Natural killer cell treated with Interleukin-12 subunit alpha and Interleukin-12 subunit beta and Interleukin-15 and Interleukin-18, amount 100 ng/mL, for 72 hours (primary cell): ENCODE data around the gene RGS3. TPM values are rescaled to one million over a fixed set of nuclear protein-coding genes. Genes with fewer than 3 reads are reported as not detected.
A peak's percentile ranks its signal among the peaks of the same experiment; 100 is the strongest.

Source experiments
- ATAC-seq, 2 donors: fragments of 150-1000 bp; cut with Tn5 transposase in 1 of 2; sonication (Bioruptor Pico), chemical (Tn5 transposase) in 1 of 2; 2 replicates each; pipeline ENCODE4 v1.10.0; 2021
- DNase-seq: peaks from one replicate; pipeline ENCODE4 v3.0.0; 2022; ENCODE audit warnings: low spot score
- H3K27ac Mint-ChIP-seq, 2 donors: 1 replicate in 1 of 2; 2 replicates in 1 of 2; pipeline ENCODE4 v1.8.0; 2022; ENCODE audit warnings: mixed read lengths in 2 of 2, mild to moderate bottlenecking in 1 of 2, moderate library complexity in 1 of 2
- H3K27me3 Mint-ChIP-seq, 2 donors: 1 replicate in 1 of 2; 2 replicates in 1 of 2; pipeline ENCODE4 v1.8.0; 2022; ENCODE audit warnings: mixed read lengths in 2 of 2
- H3K36me3 Mint-ChIP-seq: one replicate; pipeline ENCODE4 v1.8.0; 2022; ENCODE audit warnings: mixed read lengths
- H3K4me1 Mint-ChIP-seq, 2 donors: 1 replicate in 1 of 2; 2 replicates in 1 of 2; pipeline ENCODE4 v1.8.0; 2022; ENCODE audit warnings: low read depth in 2 of 2, mixed read lengths in 2 of 2, mild to moderate bottlenecking in 1 of 2
- H3K4me3 Mint-ChIP-seq: one replicate; pipeline ENCODE4 v1.8.0; 2022; ENCODE audit warnings: mixed read lengths
- H3K9me3 Mint-ChIP-seq: 2 replicates; pipeline ENCODE4 v1.8.0; 2022; ENCODE audit warnings: mixed read lengths
- total RNA-seq, 2 donors: library from RNA; stranded (reverse); gene quantifications; one replicate each; pipeline ENCODE4 v1.2.3, GENCODE V29; 2022

Gene RGS3
- total RNA-seq, 2 donors from 2014 or later: 71.7 to 144 TPM

GRCh38 chr9:113528088-113528487, 64.6 kb downstream of the RGS3 start:
- H3K4me3 Mint-ChIP-seq: no peak overlapping the region
- ATAC-seq: no peak
- H3K27me3 Mint-ChIP-seq: no peaks in the 10 kb centered on the region
- H3K27ac Mint-ChIP-seq: peak overlapping the region; percentile 75 to 81
- no peaks in the 10 kb centered on the region for H3K9me3 Mint-ChIP-seq
- peaks cover 12% of the 10 kb centered on the region for H3K36me3 Mint-ChIP-seq
- H3K4me1 Mint-ChIP-seq: peaks cover 66 to 89% of the 10 kb centered on the region in 2 donors
- DNase-seq: no peak

- H3K4me3 Mint-ChIP-seq: no peak overlapping the region
- peak overlapping the region; percentile 75 to 81 for H3K27ac Mint-ChIP-seq
- DNase-seq (no peak), ATAC-seq (no peak)
- no peaks in the 10 kb centered on the region for H3K9me3 Mint-ChIP-seq
- H3K36me3 Mint-ChIP-seq: peaks cover 12% of the 10 kb centered on the region
- H3K27me3 Mint-ChIP-seq: no peaks in the 10 kb centered on the region
- peaks cover 59 to 83% of the 10 kb centered on the region in 2 donors for H3K4me1 Mint-ChIP-seq
These were observed 65.3 kb downstream of the RGS3 start for GRCh38 chr9:113528811-113529210.

DNA sequence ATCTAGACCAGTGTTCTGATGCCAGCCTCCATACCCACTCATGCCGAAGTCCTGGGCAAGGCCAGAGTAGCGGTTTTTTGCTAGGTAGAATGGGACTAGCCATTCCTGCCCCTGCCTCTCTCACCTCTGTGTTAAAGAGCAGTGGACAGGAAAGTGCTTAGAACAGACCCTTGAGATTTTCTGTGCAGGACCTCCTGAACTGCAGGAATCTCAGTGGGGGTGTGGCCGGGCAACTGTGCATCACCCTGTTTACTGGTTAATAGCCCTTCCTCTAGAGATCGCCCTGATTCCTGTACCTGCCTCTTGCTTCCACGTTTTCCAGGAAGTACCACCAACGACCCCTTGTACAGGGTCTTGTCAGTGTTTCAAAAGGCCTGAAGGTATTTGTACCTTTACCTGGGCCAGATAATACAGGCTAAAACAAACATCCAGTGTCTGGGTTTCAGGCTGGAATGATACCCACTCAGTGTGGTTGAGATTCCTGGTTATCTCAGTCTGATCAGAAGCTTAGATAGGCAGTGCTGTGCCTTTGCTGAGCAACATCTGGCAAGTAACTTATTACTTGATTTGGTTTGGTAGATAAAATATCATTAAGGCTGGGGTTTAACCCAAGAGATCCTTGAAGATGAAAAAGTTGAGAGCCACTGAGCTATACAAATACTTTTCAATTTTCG, 65.9 kb downstream of the RGS3 start:
- H3K36me3 Mint-ChIP-seq: peaks cover 12% of the 10 kb centered on the region
- no peak for ATAC-seq
- DNase-seq: no peak
- no peak overlapping the region for H3K4me3 Mint-ChIP-seq
- peak overlapping the region; percentile 56 to 81 for H3K27ac Mint-ChIP-seq
- H3K27me3 Mint-ChIP-seq: no peaks in the 10 kb centered on the region
- H3K4me1 Mint-ChIP-seq: peaks cover 52 to 81% of the 10 kb centered on the region in 2 donors
- no peaks in the 10 kb centered on the region for H3K9me3 Mint-ChIP-seq

GRCh38 chr9:113530022-113530635, 66.6 kb downstream of the RGS3 start:
- Mint-ChIP-seq H3K27ac (peak overlapping the region; percentile 56 to 81), H3K27me3 (no peaks in the 10 kb centered on the region)
- no peak for ATAC-seq

DNA sequence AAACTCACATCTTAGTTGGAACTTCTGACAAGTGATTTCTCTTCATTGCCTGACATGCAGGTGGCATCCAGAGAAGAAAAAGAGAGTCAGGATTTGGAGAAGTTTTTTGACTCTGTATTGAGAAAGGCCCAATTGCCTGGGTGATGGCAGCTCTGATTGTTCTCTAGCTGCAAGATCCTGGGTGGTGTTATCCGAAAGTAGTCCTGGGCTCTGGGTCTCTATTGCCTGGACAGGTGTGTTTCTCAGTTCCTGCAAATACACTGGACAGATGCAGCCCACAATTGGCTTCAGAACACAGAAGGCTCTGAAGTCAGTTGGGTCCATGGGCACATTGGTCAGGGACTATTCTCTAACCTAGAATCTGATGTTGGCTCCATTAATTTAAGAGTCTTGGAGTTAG, 67.4 kb downstream of the RGS3 start:
- H3K27ac Mint-ChIP-seq: peak overlapping the region; percentile 56 to 81
- ATAC-seq (no peak), DNase-seq (no peak)
- H3K4me3 Mint-ChIP-seq: no peak overlapping the region
- H3K9me3 Mint-ChIP-seq: no peaks in the 10 kb centered on the region
- H3K4me1 Mint-ChIP-seq: peaks cover 44 to 74% of the 10 kb centered on the region in 2 donors
- H3K36me3 Mint-ChIP-seq: peaks cover 12% of the 10 kb centered on the region
- no peaks in the 10 kb centered on the region for H3K27me3 Mint-ChIP-seq

More at GRCh38 chr9:113530022-113530635, 66.6 kb downstream of the RGS3 start:
- Mint-ChIP-seq H3K36me3 (peaks cover 12% of the 10 kb centered on the region), H3K9me3 (no peaks in the 10 kb centered on the region), H3K4me1 (peaks cover 46 to 74% of the 10 kb centered on the region in 2 donors), H3K4me3 (no peak overlapping the region)
- DNase-seq: no peak

DNA sequence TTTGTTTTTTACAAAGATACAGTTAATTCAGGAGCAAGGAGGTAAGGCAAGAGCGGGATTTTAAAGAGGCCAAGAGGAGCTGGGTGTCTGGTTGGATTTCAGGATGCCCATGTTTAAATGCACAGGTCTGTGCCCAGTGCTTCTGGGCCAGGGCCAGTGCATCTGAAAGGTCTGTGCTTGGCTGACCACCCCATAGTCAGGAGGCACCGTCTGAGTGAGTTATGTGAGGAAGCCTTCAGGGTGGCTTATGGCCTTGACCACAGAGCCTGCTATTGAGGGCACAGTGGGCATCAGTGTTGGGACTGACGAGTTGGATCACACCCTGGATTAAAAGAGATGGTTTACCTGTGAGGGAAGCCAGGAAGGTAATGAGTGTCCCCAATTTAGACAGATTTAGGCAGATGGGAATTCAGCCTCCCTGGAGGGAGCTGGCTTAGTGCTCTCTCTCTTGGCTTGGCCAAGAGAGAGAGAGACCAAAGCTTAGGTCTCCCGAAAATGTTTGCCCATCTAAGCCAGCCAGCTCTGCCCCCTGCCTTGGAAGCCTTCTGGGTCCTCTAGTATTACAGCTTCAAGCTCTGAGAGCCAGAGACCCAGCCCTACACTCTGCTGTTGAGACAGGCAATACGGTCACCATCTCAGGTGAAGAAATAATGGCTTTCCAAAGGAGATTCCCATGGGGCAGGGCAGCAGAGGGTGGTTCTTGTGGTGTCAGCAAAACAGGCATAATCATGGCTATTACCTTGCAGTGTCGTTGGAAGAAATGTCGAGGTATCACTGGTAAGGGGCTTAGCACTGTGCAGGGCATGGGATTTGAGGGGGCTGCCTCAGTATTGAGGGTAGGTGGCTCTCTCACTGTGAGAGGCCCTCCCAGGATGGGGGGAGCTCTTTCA, 68.6 kb downstream of the RGS3 start:
- DNase-seq (no peak), ATAC-seq (no peak)
- H3K9me3 Mint-ChIP-seq: no peaks in the 10 kb centered on the region
- peaks cover 43 to 74% of the 10 kb centered on the region in 2 donors for H3K4me1 Mint-ChIP-seq
- peak overlapping the region; percentile 56 to 81 for H3K27ac Mint-ChIP-seq
- H3K4me3 Mint-ChIP-seq: no peak overlapping the region
- peaks cover 12% of the 10 kb centered on the region for H3K36me3 Mint-ChIP-seq
- H3K27me3 Mint-ChIP-seq: no peaks in the 10 kb centered on the region

DNA sequence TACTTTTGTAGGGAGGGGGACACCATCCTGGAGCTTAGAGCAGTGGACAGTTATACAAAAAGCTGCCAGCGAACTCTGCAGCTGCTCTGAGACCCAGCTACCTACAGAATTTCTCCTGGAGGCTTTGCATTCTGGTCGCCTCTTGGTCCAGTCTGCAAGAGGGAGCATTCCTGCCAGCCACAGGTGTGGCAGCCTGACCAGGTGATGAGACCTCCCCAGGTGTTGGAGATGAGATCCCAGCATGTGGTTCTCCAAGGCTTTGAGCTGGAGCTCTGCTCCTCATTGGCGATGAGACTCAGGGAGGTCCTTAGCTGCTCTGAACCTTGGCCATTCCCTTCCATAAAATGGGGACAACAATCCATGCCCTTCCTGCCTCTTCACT, 69.3 kb downstream of the RGS3 start:
- no peaks in the 10 kb centered on the region for H3K27me3 Mint-ChIP-seq
- ATAC-seq (no peak), DNase-seq (no peak)
- no peak overlapping the region for H3K4me3 Mint-ChIP-seq
- peaks cover 12% of the 10 kb centered on the region for H3K36me3 Mint-ChIP-seq
- no peaks in the 10 kb centered on the region for H3K9me3 Mint-ChIP-seq
- H3K4me1 Mint-ChIP-seq: peaks cover 42 to 74% of the 10 kb centered on the region in 2 donors
- H3K27ac Mint-ChIP-seq: peak overlapping the region; percentile 56 to 81

GRCh38 chr9:113533335-113534225, 70.1 kb downstream of the RGS3 start:
- ATAC-seq (no peak), DNase-seq (no peak)
- Mint-ChIP-seq H3K4me1 (peaks cover 39 to 70% of the 10 kb centered on the region in 2 donors), H3K27ac (peak overlapping the region; percentile 51 to 81), H3K4me3 (no peak overlapping the region), H3K36me3 (peaks cover 12% of the 10 kb centered on the region), H3K27me3 (no peaks in the 10 kb centered on the region), H3K9me3 (no peaks in the 10 kb centered on the region)

DNA sequence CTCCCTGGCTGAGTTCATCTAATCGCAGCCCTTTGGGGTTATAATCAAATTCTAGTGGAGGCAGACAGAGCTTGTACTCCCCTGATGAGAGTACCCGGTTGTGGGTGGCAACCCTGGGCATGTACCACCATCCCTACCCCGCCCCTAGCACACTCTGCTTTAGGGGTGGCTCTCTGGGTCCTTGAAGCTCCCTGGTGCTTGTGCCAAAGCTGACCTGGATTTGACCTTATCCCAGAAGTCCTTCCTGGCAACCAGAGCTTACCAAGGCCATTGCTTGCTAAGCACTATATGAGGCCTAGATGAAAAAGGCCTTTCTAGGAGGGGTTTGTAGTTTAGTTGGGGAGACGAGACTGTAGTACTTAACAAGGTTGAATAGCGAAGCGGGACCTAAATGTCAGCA, 72.2 kb downstream of the RGS3 start:
- DNase-seq (peak; percentile 16), ATAC-seq (no peak)
- Mint-ChIP-seq H3K4me1 (peaks cover 39 to 73% of the 10 kb centered on the region in 2 donors), H3K4me3 (no peak overlapping the region), H3K27ac (peak overlapping the region; percentile 70 to 76), H3K9me3 (no peaks in the 10 kb centered on the region), H3K36me3 (peaks cover 10% of the 10 kb centered on the region), H3K27me3 (no peaks in the 10 kb centered on the region)

GRCh38 chr9:113536166-113536482, 72.6 kb downstream of the RGS3 start:
- peaks cover 38 to 71% of the 10 kb centered on the region in 2 donors for H3K4me1 Mint-ChIP-seq
- ATAC-seq (no peak), DNase-seq (peak; percentile 54)
- H3K9me3 Mint-ChIP-seq: no peaks in the 10 kb centered on the region
- no peaks in the 10 kb centered on the region for H3K27me3 Mint-ChIP-seq
- peaks cover 8% of the 10 kb centered on the region for H3K36me3 Mint-ChIP-seq
- peak overlapping the region; percentile 70 to 76 for H3K27ac Mint-ChIP-seq
- no peak overlapping the region for H3K4me3 Mint-ChIP-seq

DNA sequence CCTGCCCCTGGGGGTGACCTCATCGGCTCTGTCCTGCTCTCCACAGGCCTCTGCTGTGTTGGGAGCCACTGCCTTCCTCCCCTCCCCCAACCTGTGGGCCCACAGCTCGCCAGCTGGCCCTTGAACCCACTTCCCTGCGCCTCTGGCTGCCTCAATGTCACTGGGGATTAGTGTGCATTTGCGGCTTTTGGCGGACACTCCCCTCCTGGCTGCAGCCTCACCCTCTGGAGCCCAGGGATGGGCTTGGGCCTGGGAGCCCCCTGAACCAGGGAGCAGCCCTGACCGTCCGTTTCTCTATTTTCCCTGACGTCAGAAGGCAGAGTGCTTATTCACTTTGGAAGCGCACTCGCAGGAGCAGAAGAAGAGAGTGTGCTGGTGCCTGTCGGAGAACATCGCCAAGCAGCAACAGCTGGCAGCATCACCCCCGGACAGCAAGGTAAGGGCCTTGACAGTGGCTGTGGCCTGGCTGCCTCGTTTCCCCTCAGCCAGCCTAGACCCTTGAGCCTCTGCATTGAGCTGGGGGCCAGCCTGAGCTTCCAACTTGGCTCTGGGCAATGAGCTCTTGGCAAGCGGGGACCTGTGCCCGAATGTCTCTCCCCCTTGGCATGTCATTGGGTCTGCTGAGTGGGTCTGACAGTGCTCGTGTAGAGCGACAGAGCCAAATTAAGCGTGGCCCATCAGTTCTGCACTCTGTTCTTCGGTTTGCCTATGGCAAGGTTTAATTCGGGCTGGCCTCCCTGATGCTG, 73.1 kb downstream of the RGS3 start:
- DNase-seq (peak; percentile 52), ATAC-seq (no peak)
- H3K4me1 Mint-ChIP-seq: peaks cover 34 to 68% of the 10 kb centered on the region in 2 donors
- H3K9me3 Mint-ChIP-seq: no peaks in the 10 kb centered on the region
- peak overlapping the region; percentile 70 to 76 for H3K27ac Mint-ChIP-seq
- H3K36me3 Mint-ChIP-seq: peaks cover 4% of the 10 kb centered on the region
- H3K27me3 Mint-ChIP-seq: no peaks in the 10 kb centered on the region
- no peak overlapping the region for H3K4me3 Mint-ChIP-seq

- Mint-ChIP-seq H3K4me3 (no peak overlapping the region), H3K27ac (peak overlapping the region; percentile 70 to 76), H3K4me1 (peaks cover 36 to 68% of the 10 kb centered on the region in 2 donors), H3K36me3 (peaks cover 6% of the 10 kb centered on the region), H3K27me3 (no peaks in the 10 kb centered on the region), H3K9me3 (no peaks in the 10 kb centered on the region)
- ATAC-seq (no peak), DNase-seq (peak; percentile 42)
These were observed 73.8 kb downstream of the RGS3 start for GRCh38 chr9:113537229-113537810.
